Skeletal muscle satellite cell (primary cell): ENCODE measurements around the gene PRKCB.

Source experiments
- H3K27me3 ChIP-seq: 2 replicates; pipeline ENCODE4 v1.7.0; 2013; ENCODE audit warnings: low read length; ENCODE audit not compliant: control insufficient read depth, insufficient read depth
- H3K36me3 ChIP-seq: 2 replicates; pipeline ENCODE4 v1.7.0; 2013; ENCODE audit warnings: mild to moderate bottlenecking, control low read depth, low read length; ENCODE audit not compliant: insufficient read depth
- H3K4me1 ChIP-seq: 2 replicates; pipeline ENCODE4 v1.7.0; 2013; ENCODE audit warnings: low read length; ENCODE audit not compliant: control insufficient read depth, insufficient read depth
- H3K4me2 ChIP-seq: 2 replicates; pipeline ENCODE4 v1.7.0; 2013; ENCODE audit warnings: mild to moderate bottlenecking, low read length
- H3K4me3 ChIP-seq: 2 replicates; pipeline ENCODE4 v1.7.0; 2013; ENCODE audit warnings: low read length
- H3K9ac ChIP-seq: 2 replicates; pipeline ENCODE4 v1.7.0; 2013; ENCODE audit warnings: mild to moderate bottlenecking, low read depth, low read length, moderate library complexity
- H3K9me3 ChIP-seq: replicated peaks from 2 replicates; pipeline ENCODE4 v1.7.0; 2013; ENCODE audit warnings: mild to moderate bottlenecking, control low read depth, low read length

Gene PRKCB

DNA sequence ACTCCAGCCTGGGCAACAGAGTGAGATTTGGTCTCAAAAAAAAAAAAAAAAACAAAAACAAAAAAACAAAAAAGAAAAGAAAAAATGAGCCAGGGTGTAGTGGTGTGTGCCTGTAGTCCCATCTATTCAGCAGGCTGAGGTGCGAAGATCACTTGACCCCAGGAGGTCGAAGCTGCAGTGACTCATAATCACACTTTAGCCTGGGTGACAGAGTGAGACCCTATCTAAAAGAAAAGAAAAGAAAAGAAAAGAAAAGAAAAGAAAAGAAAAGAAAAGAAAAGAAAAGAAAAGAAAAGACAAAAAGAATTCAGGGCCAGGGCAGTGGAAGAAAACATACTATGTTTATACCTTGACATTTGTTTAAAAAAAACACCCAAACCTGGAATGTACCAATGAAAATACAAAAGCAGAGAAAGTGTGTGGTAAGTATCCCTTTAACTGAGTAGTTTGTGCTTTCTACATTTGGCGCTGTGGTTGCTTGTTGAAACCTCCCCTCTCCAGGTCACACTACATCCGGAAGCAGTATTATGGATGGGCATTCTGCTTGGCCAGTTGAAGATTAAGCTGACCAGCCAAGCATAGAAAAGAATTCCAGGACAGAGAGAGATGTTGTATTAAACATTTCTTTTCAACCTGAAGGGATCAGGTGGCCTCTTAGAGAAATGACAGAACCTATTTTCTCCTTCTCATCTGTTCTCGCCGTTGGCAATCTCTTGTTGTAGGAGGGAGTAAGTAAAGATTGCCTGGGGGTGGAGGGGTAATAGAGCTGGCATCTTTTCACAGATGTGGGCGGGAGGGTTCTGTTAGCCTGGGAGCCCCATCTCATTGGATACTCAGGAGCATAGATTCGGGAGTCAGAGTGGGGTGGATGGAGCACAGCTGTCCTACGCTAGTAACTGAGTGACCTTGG, 12.1 kb upstream of the PRKCB start:
- H3K4me3 ChIP-seq, result no peak overlapping the region
- H3K4me2 ChIP-seq, result no peak overlapping the region
- H3K4me1 ChIP-seq, result no peaks in the 10 kb centered on the region
- H3K27me3 ChIP-seq, result no peaks in the 10 kb centered on the region
- H3K9me3 ChIP-seq, result no peaks in the 10 kb centered on the region
- H3K9ac ChIP-seq, result no peak overlapping the region
- no peaks in the 10 kb centered on the region for H3K36me3 ChIP-seq

DNA sequence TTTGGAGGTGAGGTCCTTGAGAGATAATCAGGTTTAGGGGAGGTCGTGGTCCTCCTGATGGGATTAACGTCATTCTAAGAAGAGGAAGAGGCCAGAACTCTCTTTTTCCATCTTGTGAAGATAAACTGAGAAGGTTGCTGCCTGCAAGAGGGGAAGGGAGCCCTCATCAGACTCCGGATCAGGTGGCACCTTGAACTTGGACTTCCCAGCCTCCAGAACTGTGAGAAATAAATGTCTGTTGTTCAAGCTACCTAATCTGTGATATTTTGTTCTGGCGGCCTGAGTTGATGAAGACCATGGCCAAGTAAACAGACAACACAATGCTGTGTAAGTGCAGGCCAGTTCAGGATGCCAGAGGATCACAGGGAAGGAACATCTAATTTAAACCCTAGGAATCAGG, 10.9 kb upstream of the PRKCB start:
- Histone ChIP-seq H3K27me3 (no peaks in the 10 kb centered on the region), H3K4me2 (no peak overlapping the region), H3K9me3 (no peaks in the 10 kb centered on the region), H3K4me3 (no peak overlapping the region), H3K36me3 (no peaks in the 10 kb centered on the region), H3K4me1 (no peaks in the 10 kb centered on the region), H3K9ac (no peak overlapping the region)

DNA sequence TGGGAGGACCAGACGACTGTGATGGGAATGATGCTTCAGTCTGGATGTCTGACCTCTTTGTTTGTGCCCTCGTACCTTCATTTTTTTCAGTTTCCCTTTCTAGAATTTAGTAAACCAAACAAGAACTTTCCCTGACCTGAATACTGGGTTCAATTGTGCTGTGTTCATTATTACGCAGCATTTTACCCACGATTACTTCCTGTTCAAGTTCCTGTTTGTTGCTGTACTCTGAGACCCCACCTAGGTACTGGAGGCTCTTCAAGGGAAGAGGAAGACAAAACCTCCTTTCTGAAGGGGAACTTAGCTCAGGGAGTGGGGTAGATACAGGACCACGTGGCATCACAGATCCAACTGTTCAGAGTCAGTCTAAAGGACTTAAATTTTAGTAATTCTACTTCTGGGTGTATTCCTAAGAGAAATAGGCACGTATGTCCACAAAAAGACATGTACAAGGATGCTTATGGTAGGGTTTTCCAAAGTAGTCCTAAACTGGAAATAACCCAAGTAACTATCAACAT, 9.2 kb upstream of the PRKCB start:
- H3K4me1 ChIP-seq, result no peaks in the 10 kb centered on the region
- H3K4me3 ChIP-seq, result no peak overlapping the region
- H3K27me3 ChIP-seq, result no peaks in the 10 kb centered on the region
- H3K9me3 ChIP-seq, result no peaks in the 10 kb centered on the region
- no peak overlapping the region for H3K9ac ChIP-seq
- H3K36me3 ChIP-seq, result no peaks in the 10 kb centered on the region
- no peak overlapping the region for H3K4me2 ChIP-seq

DNA sequence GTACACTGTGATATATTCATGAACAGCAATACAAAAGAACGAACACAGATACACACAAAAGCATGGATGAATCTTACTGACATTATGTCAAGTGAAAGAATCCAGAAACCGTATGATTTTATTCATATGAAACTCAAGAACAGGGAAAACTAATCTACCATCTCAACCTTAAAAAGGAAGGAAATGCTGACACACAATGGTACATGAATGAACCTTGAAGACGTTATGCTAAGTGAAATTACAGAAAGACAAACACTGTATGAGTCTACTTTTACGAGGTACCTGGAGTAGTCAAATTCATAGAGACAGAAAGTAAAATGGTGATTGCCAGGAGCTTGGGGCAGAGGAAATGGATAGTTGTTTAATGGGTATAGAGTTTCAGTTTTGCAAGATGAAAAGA, 8.7 kb upstream of the PRKCB start:
- H3K27me3 ChIP-seq, result no peaks in the 10 kb centered on the region
- H3K36me3 ChIP-seq, result no peaks in the 10 kb centered on the region
- no peak overlapping the region for H3K4me2 ChIP-seq
- no peak overlapping the region for H3K4me3 ChIP-seq
- H3K4me1 ChIP-seq, result no peaks in the 10 kb centered on the region
- H3K9ac ChIP-seq, result no peak overlapping the region
- no peaks in the 10 kb centered on the region for H3K9me3 ChIP-seq

DNA sequence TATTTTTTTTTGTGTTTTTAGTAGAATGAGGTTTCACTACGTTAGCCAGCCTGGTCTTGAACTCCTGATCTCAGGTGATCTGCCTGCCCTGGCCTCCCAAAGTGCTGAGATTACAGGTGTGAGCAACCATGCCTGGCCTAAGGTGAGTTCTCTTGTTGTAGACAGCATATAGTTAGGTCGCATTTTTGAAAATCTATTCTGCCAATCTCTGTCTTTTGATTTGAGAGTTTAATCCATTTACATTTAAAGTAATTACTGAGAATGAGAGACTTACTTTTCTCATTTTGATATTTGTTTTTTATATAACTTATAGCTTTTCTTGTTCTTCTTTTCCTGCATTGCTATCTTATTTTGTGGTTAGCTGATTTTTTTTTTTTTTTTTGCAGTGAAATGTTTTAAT, 6.3 kb upstream of the PRKCB start:
- no peaks in the 10 kb centered on the region for H3K9me3 ChIP-seq
- H3K9ac ChIP-seq, result no peak overlapping the region
- H3K27me3 ChIP-seq, result peaks cover 4% of the 10 kb centered on the region
- no peak overlapping the region for H3K4me2 ChIP-seq
- no peaks in the 10 kb centered on the region for H3K4me1 ChIP-seq
- H3K36me3 ChIP-seq, result no peaks in the 10 kb centered on the region
- no peak overlapping the region for H3K4me3 ChIP-seq

DNA sequence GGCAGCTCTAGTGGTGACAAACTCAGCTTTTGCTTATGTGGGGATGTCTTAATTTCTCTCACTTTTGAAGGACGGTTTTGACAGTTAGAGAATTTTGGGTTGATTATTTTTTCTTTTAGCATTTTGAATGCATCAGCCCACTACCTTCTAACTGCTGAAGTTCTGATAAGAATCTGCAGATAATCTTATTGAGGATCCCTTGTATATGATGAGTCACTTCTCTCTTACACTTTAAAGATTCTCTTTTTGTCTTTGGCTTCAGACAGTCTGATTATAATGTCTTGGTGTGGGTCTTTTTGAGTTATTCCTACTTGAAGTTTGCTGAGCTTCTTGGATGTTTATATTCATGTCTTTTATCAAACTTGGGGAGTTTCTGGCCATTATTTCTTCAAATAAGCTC, 5.5 kb upstream of the PRKCB start:
- peaks cover 11% of the 10 kb centered on the region for H3K27me3 ChIP-seq
- H3K9me3 ChIP-seq, result no peaks in the 10 kb centered on the region
- H3K4me2 ChIP-seq, result no peak overlapping the region
- no peaks in the 10 kb centered on the region for H3K4me1 ChIP-seq
- no peak overlapping the region for H3K4me3 ChIP-seq
- no peaks in the 10 kb centered on the region for H3K36me3 ChIP-seq
- H3K9ac ChIP-seq, result no peak overlapping the region

DNA sequence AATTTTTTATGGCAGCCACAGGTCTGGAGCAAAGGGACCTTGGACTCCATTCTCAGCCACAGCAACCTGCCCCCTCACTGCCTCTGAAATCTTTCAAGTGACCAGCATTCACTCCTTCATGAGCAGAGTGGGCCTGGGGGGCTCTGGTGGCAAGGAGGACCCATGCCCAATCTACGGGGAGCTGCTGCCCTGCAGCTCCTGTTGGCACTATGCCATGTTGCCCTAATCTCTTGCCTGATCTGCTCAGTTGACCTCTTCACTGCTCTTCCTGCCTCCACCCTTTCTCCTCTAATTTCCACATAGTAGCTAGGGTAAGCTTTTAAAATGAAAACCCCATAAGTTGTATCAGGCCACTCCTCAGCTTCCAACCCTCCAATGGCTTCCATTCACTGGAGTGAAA, 2.9 kb upstream of the PRKCB start:
- H3K4me2 ChIP-seq, result no peak overlapping the region
- peaks cover 31% of the 10 kb centered on the region for H3K27me3 ChIP-seq
- H3K9me3 ChIP-seq, result no peaks in the 10 kb centered on the region
- no peak overlapping the region for H3K9ac ChIP-seq
- no peaks in the 10 kb centered on the region for H3K36me3 ChIP-seq
- H3K4me1 ChIP-seq, result no peaks in the 10 kb centered on the region
- no peak overlapping the region for H3K4me3 ChIP-seq

DNA sequence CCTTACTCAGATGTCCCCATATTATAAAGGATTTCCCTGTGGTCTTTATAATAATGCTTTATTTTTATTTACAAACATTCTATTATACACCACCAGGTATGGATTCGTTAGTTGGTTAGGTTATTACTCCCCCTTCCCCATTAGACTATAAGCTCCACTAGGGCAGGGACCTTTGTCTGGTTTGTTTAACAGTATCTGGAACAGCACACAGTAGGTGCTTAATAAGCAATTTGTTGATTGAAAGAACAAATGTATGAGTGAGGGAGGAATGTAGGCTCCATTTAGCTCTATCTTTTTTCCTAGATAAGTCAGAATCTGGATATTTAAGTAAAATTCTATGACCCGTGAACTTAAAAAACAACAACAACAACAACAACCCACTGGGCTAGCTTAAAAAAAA, 2.3 kb upstream of the PRKCB start:
- Histone ChIP-seq H3K4me2 (no peak overlapping the region), H3K4me3 (no peak overlapping the region), H3K9me3 (no peaks in the 10 kb centered on the region), H3K27me3 (peaks cover 35% of the 10 kb centered on the region), H3K4me1 (no peaks in the 10 kb centered on the region), H3K36me3 (no peaks in the 10 kb centered on the region), H3K9ac (no peak overlapping the region)

DNA sequence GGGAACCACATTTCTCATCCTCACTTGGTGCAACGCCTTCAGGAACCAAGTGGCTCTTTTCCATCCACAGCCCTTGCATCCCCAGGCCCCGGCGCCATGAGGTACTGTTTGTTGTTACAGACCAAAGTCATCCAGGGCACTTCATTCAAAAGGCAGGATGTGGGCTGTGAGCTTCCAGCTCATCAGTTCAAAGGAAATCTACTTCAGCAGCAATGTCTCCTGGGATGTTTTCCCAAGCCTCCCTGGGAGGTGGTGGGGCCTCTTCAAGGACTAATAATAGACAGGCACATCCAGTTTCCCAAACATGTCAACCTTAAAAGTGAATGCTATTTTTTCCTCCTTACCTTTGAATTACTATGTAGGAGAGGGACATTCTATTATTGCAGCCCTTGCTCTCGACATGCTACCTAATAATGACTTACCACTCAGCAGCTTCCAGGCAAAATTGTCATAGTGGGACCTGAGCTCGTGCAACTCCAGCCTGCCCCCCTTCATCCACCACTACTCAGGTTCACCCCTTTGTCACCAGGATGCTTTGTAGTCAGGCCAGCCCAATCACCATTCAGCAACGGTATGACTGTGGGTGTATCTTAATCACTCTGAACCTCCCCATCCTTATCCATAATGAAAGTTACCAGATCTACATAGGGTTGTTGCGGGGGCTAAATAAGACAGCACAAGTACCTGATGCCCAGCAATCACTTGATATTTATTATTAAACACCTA, 1.7 kb upstream of the PRKCB start:
- no peak overlapping the region for H3K4me3 ChIP-seq
- no peaks in the 10 kb centered on the region for H3K4me1 ChIP-seq
- H3K9me3 ChIP-seq, result no peaks in the 10 kb centered on the region
- H3K4me2 ChIP-seq, result no peak overlapping the region
- no peaks in the 10 kb centered on the region for H3K36me3 ChIP-seq
- no peak overlapping the region for H3K9ac ChIP-seq
- H3K27me3 ChIP-seq, result peaks cover 40% of the 10 kb centered on the region

DNA sequence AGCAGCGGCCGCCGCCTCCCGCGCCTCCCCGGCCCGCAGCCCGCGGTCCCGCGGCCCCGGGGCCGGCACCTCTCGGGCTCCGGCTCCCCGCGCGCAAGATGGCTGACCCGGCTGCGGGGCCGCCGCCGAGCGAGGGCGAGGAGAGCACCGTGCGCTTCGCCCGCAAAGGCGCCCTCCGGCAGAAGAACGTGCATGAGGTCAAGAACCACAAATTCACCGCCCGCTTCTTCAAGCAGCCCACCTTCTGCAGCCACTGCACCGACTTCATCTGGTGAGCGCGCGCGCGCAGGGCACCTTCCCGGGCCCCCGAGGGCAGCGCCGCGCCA, 258 bp downstream of the PRKCB start:
- Histone ChIP-seq H3K9me3 (no peaks in the 10 kb centered on the region), H3K9ac (no peak overlapping the region), H3K4me1 (no peaks in the 10 kb centered on the region), H3K4me3 (no peak overlapping the region), H3K36me3 (no peaks in the 10 kb centered on the region), H3K27me3 (peaks cover 40% of the 10 kb centered on the region), H3K4me2 (peak overlapping the region; percentile 44)

DNA sequence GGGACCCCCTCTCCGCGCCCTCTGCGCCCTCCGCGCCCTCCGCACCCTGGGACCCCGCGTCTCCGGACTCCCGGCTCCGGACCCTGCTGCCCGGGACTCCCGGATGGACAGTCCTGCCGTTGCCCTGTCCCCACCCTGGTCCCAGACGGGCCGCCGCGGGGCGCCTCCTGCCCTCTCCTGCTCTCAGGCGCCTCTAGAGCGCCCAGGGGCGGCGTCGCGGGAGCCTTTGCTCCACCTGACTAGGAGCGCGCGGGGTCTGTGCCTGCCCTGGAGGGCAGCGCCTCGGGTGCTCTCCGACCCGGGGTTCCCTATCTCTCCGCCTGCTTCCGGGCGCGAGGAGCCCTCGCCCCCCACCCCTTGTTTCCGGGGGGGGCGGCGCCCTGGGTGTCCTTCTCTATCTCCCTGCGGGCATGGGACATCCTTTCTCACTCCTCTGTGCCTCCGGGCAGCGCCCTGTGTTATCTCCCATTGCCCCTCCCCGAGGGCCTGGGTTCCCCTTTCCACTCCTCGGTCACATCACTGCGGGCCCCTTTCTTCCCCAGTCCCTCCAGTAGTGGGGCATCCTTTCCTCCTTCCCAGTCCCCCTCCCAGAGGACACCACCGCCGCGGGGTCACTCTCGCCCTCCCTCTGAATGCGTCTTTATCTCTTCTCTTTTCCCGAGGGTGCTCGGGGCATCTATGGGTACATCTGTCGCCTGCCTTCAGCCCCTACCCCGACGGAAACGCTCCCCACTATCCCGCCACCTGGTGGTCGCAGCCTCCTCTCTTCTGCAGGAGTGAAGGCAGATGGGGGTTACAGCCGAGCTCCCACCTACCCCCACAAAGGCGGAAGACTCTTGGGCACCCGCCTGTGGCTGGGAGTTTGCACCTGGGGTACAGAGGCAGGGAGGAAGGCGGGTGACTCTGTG, 875 bp downstream of the PRKCB start:
- H3K4me3 ChIP-seq, result no peak overlapping the region
- H3K9ac ChIP-seq, result no peak overlapping the region
- H3K4me1 ChIP-seq, result no peaks in the 10 kb centered on the region

More for the DNA sequence above, 875 bp downstream of the PRKCB start:
- Histone ChIP-seq H3K27me3 (peaks cover 40% of the 10 kb centered on the region), H3K36me3 (no peaks in the 10 kb centered on the region), H3K4me2 (peak overlapping the region; percentile 44), H3K9me3 (no peaks in the 10 kb centered on the region)
